Thyroid gland (tissue), 4 donors: ENCODE results near the gene TPD52L2. TPM values are rescaled to one million over a fixed set of nuclear protein-coding genes. Genes with fewer than 3 reads are reported as not detected.
A peak's percentile ranks its signal among the peaks of the same experiment; 100 is the strongest.

Source experiments
- DNase-seq, 2 donors: peaks; one replicate each; pipeline ENCODE4 v3.0.0-alpha.2; 2019
- H3K27ac ChIP-seq, 3 donors: fragments of 200-600 bp; sonication (generic); 1 replicate in 2 of 3; 2 replicates in 1 of 3; pipeline ENCODE4 v1.5.1; 2016 to 2019; ENCODE audit warnings: mild to moderate bottlenecking in 1 of 3, moderate library complexity in 1 of 3
- H3K27me3 ChIP-seq: fragments of 200-600 bp; sonication (generic); one replicate; pipeline ENCODE4 v1.5.1; 2019
- H3K36me3 ChIP-seq, 2 donors: fragments of 200-600 bp; sonication (generic); one replicate each; pipeline ENCODE4 v1.5.1; 2016 to 2019
- H3K4me1 ChIP-seq, 2 donors: fragments of 200-600 bp; sonication (generic); one replicate each; pipeline ENCODE4 v1.5.1; 2017 to 2019
- H3K4me3 ChIP-seq, 3 donors: fragments of 200-600 bp; sonication (generic); replicated peaks in 1 of 3; 1 replicate in 2 of 3; 2 replicates in 1 of 3; pipeline ENCODE4 v1.5.1; 2016; ENCODE audit warnings: mild to moderate bottlenecking in 1 of 3
- H3K9me3 ChIP-seq: fragments of 200-600 bp; sonication (generic); one replicate; pipeline ENCODE4 v1.5.1; 2017
- POLR2A ChIP-seq, 2 donors: fragments of 450-650 bp; IDR thresholded peaks; one replicate each; pipeline ENCODE4 v1.6.1; 2017; ENCODE audit warnings: antibody characterized with exemption in 2 of 2, mild to moderate bottlenecking in 2 of 2, moderate library complexity in 1 of 2
- WGBS, 2 donors: methylation state at CpG; one replicate each; pipeline ENCODE4 v1.1.5; 2017; 5-methylcytosine and 5-hydroxymethylcytosine counted together
- intact Hi-C: fragments of 100-400 bp; cut with DNase I; formaldehyde crosslinking; loops from one replicate; pipeline ENCODE4 v1.15.1; 2023
- total RNA-seq, 4 donors: library from RNA; depleted of rRNA; stranded (reverse); fragments of >200 nt; gene quantifications; one replicate each; pipeline ENCODE4 v1.2.3, GENCODE V29; 2016
- TF ChIP-seq, protein P1 (sequence below), 6 experiments: fragments of 200-600 bp in 3 of 6; fragments of 450-650 bp in 3 of 6; sonication (generic) in 3 of 6; IDR thresholded peaks; one replicate each; pipeline ENCODE4 v1.5.1; 2016 to 2019; ENCODE audit warnings: antibody characterized with exemption in 6 of 6, mild to moderate bottlenecking in 2 of 6, inconsistent platforms in 1 of 6, moderate library complexity in 1 of 6

TPD52L2 gene
- 10 to 100 TPM; 69.4 to 93.3 (median 89.6) TPM for total RNA-seq

- TF ChIP-seq, protein P1, sequence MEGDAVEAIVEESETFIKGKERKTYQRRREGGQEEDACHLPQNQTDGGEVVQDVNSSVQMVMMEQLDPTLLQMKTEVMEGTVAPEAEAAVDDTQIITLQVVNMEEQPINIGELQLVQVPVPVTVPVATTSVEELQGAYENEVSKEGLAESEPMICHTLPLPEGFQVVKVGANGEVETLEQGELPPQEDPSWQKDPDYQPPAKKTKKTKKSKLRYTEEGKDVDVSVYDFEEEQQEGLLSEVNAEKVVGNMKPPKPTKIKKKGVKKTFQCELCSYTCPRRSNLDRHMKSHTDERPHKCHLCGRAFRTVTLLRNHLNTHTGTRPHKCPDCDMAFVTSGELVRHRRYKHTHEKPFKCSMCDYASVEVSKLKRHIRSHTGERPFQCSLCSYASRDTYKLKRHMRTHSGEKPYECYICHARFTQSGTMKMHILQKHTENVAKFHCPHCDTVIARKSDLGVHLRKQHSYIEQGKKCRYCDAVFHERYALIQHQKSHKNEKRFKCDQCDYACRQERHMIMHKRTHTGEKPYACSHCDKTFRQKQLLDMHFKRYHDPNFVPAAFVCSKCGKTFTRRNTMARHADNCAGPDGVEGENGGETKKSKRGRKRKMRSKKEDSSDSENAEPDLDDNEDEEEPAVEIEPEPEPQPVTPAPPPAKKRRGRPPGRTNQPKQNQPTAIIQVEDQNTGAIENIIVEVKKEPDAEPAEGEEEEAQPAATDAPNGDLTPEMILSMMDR (IDR thresholded peaks at IDR 0.05): no peak
- peak; percentile 41 to 91 for TF ChIP-seq POLR2A (IDR thresholded peaks at IDR 0.05)
- Histone ChIP-seq H3K4me1 (peaks cover 10 to 31% of the 10 kb centered on the region in 2 donors), H3K4me3 (peak within 1 kb of the TSS; percentile 86 to 95 (median 87)), H3K36me3 (peaks cover 13 to 20% of the 10 kb centered on the region in 2 donors), H3K9me3 (no peaks in the 10 kb centered on the region), H3K27ac (peak within 1 kb of the TSS; percentile 90 to 96 (median 93)), H3K27me3 (no peaks in the 10 kb centered on the region)
- WGBS, 2 donors: 0 to 3% methylated on average over 8 to 24 of the region's 68 CpGs
- DNase-seq: peak; percentile 100
- intact Hi-C loops: loop anchor here (2.0 to 5.0 kb wide), 3 partner anchors 38 to 328 kb away; partner anchors contain the start of gene PTK6
These were observed at the start of gene TPD52L2 for GRCh38 chr20:63864978-63865640. TPD52L2 (plus strand) TSS chr20:63865270; CDS start chr20:63865366, 96 bp downstream.

DNA sequence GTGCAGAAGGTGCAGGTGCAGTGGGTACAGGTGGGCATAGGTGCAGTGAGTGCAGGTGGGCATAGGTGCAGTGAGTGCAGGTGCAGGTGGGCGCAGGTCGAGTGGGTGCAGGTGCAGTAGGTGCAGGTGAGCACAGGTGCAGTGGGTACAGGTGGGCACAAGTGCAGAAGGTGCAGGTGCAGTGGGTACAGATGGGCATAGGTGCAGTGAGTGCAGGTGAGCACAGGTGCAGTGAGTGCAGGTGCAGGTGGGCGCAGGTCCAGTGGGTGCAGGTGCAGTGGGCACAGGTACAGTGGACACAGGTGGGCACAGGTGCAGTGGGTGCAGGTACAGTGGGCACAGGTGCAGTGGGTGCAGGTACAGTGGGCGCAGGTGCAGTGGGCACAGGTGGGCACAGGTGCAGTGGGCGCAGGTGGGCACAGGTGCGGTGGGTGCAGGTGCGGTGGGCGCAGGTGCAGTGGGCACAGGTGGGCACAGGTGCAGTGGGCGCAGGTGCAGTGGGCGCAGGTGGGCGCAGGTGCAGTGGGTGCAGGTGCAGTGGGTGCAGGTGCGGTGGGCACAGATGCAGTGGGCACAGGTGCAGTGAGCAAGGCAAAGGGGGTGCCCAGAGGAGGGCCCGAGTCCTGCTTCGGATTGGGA lies 49.3 kb upstream of the TPD52L2 start:
- Histone ChIP-seq H3K4me1 (no peaks in the 10 kb centered on the region), H3K4me3 (no peak overlapping the region), H3K27me3 (no peaks in the 10 kb centered on the region), H3K27ac (no peak overlapping the region), H3K36me3 (no peaks in the 10 kb centered on the region), H3K9me3 (no peaks in the 10 kb centered on the region)
- intact Hi-C loops: no loop called here
- DNase-seq: no peak
- 85 to 86% methylated on average over 7 to 13 of the region's 14 CpGs for WGBS, 2 donors
- TF ChIP-seq POLR2A (IDR thresholded peaks at IDR 0.05): no peak
- TF ChIP-seq, protein P1 (IDR thresholded peaks at IDR 0.05): no peak

GRCh38 chr20:63819224-63819921 lies 45.7 kb upstream of the TPD52L2 start:
- no peak for DNase-seq
- no peak for TF ChIP-seq POLR2A (IDR thresholded peaks at IDR 0.05)
- TF ChIP-seq, protein P1 (IDR thresholded peaks at IDR 0.05): peak in 1 of 6 experiments; percentile 14
- Histone ChIP-seq H3K4me3 (no peak overlapping the region), H3K9me3 (no peaks in the 10 kb centered on the region), H3K27ac (peak overlapping the region in 1 of 3 donors; percentile 13), H3K27me3 (no peaks in the 10 kb centered on the region), H3K36me3 (no peaks in the 10 kb centered on the region), H3K4me1 (peaks cover 0 to 5% of the 10 kb centered on the region in 2 donors)
- intact Hi-C loops: no loop called here
- 64 to 70% methylated on average over 23 to 24 of the region's 24 CpGs for WGBS, 2 donors

DNA sequence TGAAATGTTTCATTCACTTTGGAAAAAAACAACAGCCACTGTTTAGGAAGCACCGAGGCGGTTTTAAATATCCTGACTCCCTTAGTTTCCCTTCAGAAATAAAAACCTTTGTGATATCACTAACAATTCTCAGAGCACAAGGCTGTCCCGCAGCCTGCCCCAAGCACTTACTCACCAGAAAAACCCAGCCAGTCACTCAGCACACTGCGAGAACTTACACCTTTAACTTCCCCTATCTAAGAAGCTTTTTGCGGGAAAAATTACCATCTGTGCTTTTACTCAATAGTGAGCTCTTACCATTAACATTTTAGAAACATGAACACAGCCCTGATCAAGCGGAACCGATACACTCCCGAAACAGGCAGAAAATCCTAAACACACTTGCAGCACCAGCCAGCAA lies 43.3 kb upstream of the TPD52L2 start:
- H3K27ac ChIP-seq: no peak overlapping the region
- no peak for TF ChIP-seq POLR2A (IDR thresholded peaks at IDR 0.05)
- TF ChIP-seq, protein P1 (IDR thresholded peaks at IDR 0.05): no peak
- no peak for DNase-seq
- H3K27me3 ChIP-seq: no peaks in the 10 kb centered on the region
- peaks cover 13 to 17% of the 10 kb centered on the region in 2 donors for H3K4me1 ChIP-seq
- H3K9me3 ChIP-seq: no peaks in the 10 kb centered on the region
- intact Hi-C loops: no loop called here
- WGBS, 2 donors: 87 to 92% methylated on average over 8 of the region's 8 CpGs
- no peak overlapping the region for H3K4me3 ChIP-seq
- H3K36me3 ChIP-seq: no peaks in the 10 kb centered on the region
